HG03460 (cell line): ENCODE results near the gene MLXIPL.
"Not testable (repeated sequence)": the region's sequence is repeated elsewhere in the genome, so short reads cannot be mapped to it uniquely, and the experiment has no call there.

ENCODE experiments used
- ATAC-seq: cut with Tn5 transposase; IDR thresholded peaks from one replicate; pipeline ENCODE4 v1.9.1; 2021; ENCODE audit not compliant: unreplicated experiment

The MLXIPL gene

DNA sequence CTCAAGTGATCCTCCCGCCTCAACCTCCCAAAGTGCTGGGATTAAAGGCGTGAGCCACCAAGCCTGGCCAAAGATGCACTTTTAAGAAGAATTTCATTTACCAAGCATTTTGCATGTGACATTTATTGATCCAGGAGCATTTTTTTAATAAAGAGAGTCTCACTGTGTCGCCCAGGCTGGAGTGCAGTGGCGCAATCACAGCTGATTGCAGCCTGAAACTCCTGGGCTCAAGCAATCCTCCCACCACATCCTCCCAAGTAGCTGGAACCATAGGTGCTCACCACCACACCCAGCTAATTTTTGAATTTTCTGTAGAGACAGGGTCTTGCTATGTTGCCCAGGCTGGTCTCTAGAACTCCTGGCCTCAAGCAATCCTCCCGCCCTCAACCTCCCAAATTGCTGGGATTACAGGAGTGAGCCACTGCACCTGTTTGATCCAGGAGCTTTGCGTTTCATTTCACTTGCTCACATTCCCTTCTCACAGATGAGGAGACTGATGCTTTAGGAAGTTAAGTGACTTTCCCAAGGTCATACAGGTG, 41.6 kb downstream of the MLXIPL start:
- ATAC-seq, result no peak

DNA sequence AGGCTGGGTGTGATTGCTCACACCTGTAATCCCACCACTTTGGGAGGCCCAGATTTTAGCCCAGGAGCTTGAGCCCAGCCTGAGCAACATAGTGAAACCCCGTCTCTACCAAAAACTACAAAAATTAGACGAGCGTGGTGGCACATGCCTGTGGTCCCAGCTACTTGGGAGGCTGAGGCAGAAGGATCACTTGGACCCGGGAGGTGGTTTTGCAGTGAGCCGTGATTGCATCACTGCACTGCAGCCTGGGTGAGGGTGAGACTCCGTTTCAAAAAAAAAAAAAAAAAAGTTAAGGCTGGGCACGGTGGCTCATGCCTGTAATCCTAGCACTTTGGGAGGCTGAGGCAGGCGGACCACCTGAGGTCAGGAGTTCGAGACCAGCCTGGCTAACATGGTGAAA, 43.3 kb downstream of the MLXIPL start:
- not testable (repeated sequence) for ATAC-seq

DNA sequence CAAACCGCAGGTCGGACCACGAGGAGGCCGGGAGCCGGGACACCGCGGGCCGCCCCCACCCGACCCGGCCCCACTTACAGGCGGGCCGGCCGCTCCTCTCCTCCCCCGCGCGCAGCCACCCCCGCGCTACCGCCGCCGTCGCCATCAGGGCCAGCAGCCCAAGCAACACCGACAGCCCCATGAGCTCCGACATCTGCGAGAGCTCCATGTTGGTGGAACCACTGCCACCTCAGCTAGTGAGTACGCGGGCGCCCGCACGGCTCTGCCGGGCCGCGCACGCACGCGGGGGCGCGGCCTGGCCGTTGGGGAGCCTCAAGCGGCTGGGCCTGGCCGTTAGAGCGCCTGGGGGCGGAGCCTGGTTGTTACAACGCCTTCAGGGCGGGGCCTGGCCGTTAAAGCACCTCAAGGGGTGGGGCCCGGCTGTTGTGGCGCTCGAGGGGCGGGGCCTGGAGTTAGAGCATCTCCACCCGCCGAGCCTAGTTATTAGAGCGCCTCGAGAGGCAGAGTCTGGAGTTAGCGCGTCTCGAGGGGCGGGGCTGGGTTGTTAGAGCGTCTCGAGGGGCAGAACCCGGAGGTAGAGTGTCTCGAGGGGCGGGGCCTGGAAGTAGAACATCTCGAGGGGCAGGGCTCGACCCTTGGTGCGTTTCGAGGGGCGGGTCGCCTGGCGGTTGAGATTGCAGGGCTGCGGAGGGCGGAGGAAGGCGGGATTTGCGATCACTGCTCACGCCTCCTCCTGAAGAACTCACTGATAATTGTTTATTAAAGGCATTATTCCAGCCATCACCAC, 45.8 kb downstream of the MLXIPL start, which contains the start of gene TBL2:
TBL2 (minus strand) TSS at position 238 of the 787 bp plus-strand sequence; CDS start at position 208, 30 bp downstream.
- ATAC-seq, result peak; percentile 88

DNA sequence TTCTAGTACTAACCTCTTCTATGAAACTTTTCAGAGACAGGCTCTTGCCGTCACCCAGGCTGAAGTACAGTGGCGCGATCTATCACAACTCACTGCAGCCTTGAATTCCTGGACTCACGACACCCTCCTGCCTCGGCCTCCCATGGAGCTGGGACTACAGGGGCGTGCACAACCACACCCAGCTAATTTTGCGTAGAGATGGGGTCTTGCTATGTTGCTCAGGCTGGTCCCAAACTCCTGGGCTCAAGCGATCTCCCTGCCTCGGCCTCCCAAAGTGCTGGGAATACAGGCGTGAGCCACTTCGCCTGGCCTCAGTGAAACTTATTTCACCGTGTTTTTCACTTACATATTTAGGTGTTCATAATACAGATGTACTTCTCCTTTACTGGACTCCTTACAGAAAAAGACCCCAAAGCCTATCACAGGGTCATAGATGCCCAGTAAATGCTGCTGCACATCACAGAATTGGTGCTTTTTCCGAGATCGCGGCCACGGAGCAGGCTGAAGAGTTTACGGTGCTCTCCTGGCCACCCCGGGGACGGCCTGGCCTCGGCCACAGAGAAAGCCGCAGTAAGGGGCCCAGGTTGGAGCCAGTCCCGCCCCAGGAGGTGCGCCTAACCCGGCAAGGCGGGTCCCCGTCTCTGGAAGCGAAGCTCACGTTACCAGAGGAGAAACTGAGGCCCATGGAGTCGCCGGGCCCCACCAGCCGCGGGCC, 46.5 kb downstream of the MLXIPL start:
- peak; percentile 15 for ATAC-seq

DNA sequence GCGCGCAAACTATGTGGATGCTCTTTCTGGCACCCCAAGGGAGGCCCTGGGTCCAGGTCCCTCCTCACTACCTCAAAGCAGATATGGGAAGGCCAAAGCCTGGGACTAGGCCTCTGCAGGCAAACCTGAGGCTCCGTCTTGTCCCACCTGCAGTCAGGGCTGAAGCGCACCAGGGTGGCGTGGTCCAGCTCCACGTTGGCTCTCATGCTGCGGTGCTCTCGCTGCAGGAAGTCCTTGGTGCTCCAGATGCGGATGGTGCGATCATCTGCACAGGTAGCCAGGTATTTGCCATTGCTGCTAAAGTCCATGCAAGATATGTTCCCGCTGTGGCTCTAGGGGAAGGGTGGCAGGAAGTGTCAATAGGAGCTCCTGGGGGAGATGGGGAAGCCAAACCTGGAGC, 50.5 kb downstream of the MLXIPL start:
- ATAC-seq, result no peak

DNA sequence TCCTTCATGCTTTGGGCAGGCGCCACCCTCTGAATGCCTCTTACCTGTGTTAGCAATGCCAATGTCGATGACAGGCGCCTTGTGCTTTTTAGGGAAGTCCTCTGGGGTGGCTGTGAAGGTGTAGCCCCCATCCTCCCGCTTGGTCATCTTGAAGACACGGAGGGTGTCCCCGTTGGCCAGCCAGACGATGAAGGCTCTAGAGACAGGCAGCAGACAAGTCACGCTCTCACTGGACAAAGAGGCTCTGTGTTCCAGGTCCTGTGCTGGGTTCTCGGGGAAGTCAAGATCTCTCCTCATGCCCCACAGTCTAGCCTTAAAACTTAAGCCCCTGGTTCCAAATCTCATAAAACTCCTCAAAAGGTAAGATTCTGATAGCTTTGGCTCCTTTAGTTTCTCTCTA, 51.0 kb downstream of the MLXIPL start:
- ATAC-seq, result no peak

DNA sequence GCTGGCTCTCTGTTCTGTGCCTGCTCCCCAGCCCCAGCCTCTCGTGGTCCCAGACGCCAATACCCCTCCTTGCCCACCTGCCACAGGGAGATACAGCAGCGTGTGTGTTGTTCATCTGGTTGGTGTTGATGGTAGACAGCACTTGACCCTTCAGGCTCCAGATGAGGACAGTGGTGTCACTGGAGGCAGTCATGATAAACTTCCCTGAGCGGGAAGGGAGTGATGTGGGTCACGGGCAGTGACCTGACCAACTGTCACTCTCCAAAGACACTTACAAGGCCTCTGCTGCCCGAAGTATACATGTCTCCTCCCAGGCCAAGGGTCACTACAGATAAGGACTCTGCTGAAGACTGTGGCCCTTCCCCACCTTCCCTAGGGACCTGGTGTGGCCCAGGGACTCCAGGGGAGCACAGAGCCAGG, 51.5 kb downstream of the MLXIPL start:
- no peak for ATAC-seq

DNA sequence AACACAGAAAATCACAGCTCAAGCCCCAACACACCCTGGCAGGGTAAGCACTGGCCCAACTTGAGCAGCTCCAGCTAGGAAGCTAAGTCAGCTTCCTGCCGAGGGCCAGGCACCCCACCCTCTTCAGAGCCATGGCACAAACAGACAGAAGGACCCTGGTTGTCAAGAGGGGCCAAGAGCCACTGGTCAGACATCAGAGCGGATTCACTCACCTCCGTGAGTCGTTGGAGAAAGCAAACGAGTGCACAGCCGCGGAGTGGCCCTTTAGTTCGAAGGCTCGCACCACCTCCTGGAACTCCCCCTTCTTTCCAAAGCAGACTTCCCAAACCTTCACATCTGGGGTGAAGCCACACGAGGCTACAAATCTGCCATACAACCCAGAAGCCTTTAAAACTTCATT, 53.3 kb downstream of the MLXIPL start:
- ATAC-seq, result no peak

DNA sequence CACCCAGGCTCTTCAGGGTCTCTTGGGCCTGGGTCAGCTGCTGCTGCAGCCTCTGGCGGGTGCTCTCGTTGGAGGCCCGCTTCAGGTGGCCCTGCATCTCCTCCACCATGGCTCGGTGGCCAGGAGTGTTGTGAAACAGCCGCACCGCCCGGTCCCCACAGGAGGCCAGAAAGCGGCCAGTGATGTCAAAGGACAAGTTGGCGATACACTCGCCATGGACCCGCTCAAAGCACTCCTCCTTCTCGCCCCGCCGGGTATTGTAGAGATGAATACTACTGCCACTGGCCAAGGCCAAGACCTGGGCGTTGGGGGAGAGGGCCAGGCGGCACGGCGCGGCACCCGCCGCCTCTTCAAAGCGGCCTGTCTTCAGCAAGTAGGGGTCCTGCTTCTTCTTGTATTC, 53.8 kb downstream of the MLXIPL start:
- ATAC-seq, result no peak

DNA sequence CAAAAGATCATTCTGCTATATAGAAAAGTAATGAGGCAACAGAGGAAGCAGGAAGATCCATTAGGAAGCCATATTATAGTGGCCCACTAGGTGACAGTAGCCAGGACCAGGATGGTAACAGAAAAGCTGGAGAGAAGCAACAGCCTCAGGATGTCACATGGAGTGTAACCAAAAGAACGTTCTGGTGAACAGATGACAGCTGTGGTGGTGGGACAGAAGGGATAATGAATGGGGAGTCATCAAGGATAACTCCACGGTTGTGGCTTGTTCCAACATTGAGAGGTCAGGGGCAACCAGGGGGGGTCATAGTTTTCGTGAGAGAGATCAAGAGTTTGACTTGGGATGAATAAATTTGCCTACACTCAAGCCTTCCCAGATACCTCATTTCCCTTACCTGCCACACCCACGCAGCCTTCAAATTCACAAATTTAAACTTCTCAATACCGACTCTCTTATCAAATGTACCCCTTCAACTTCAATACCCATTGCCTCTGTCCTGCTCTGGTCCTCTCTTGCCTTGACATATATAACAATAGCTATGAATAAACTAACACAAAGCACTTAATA, 55.2 kb downstream of the MLXIPL start:
- no peak for ATAC-seq

DNA sequence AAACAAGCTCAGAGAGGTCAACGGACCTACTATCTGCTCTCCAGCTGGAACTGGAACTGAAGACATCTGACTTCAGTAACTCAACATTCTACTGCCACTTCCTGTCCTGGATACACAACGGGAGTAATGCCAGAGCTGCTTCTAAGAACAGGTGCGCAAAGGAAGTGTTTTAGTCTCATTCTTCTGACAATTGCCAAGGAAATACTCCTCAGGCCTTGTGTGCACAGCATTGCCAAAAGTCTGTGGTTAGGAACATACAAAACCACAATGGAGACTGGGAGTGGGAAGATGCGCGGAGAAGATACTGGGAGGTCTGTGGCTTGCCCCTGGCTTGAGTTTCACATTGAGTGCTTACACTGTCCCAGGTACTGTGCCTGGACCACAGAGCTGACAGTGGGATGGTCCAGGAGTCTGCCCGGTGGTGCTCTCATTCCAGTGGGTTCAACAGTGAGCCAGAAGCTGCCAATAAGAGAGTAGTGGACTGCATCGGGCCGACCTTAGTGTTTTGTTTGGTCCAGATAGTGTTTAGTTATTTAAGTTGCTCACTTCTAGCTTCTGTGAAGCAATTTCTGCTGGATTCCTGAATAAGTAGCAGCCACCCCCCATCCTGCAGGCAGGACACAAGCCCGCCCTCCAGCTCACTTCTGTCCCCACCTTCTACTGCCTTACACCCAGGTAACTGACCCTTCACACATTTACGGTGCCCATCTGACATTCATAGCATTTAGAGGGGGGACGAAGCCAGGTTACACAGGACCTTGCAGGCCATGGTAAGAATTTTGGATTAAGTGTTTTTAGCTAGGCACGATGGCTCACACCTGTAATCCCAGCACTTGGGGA, 56.3 kb downstream of the MLXIPL start:
- ATAC-seq, result no peak

DNA sequence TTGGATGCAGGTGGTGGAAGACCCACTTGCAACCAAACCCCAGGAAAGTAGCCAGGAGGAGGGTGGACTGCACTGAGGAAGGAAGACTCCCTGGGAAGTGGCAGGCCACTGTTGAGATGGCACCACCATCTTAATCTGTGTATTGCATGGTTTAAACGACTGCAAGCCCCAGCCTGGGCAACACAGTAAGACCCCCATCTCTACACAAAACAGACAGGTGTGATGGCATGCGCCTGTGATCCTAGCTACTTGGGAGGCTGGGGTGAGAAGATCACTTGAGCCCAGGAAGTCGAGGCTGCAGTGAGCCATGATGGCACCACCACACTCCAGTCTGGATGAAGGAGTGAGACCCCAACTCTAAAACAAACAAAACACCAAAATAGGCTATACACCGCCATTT, 57.2 kb downstream of the MLXIPL start:
- ATAC-seq, result no peak

DNA sequence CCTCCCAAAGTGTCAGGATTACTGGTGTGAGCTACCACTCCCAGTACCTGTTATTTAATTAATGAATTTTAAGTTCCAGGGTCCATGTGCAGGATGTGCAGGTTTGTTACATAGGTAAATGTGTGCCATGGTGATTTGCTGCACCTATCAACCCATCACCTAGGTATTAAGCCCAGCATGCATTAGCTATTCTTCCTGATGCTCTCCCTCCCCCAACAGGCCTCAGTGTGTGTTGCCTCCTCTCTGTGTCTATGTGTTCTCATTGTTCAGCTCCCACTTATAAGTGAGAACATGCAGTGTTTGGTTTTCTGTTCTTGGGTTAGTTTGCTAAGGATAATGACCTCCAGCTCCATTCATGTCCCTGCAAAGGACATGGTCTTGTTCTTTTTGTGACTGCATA, 57.9 kb downstream of the MLXIPL start:
- ATAC-seq, result not testable (repeated sequence)

DNA sequence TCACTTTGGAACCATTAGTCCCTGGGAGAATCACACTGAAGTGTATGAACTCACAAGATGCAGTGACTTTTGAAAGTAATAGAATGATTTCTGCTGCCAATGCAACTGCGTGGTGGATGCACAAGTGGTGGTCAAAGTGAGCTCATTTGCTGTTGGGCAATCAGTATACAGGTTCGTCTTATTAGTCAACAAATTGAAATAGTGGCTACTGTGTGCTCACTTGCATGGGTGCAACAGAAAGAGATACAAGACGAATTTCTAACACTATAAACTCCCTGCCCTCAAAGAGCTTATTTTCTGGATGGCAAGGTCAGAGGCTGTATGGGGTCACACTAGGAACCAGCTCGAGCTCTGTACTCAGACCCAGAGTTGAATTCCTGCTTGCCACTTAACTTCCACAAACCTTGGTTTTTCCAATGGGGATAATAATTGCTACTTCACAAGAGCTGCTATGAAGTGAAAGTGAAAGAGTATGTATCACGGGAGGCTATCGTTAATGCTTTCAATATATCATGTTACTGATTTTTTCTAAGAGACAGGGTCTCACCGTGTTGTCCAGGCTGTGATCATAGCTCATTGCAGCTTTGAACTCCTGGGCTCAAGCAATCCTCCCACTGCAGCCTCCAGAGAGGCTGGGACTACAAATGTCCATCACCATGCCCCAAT, 58.5 kb downstream of the MLXIPL start:
- no peak for ATAC-seq

DNA sequence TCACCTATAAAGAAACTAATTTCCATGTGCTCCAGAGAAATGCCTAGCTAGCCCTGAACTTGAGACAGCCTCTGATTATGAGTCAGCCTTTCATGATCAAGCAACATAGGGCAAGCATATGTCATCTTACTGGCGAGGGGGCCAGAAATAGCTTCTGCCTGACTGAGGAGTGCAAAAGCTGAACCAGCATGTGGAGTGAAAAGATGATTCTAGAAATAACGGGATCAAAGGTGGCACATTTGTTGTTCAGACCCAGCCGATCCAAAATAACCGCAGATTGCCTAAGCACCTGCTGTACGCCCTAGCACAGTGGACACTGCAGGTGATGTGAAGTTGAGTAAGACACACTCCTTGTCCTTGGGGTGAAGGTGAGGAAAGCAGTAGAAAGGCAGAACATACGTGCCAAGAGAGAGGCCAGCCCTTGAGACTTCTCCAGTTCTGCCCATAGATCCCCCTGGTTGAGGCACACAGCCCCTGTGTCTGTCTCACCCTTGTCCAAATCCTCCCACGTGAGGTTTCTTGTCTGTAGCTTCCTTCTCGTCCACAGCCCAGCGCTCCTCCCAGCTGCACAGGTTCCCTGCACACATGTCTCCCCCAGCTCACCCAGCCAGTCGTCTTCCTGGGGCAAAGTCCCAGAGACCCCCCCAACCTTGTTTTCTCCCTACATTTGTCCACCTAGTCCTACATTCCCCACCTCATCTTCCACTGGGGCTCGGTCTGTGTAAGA, 64.0 kb downstream of the MLXIPL start:
- ATAC-seq, result no peak

DNA sequence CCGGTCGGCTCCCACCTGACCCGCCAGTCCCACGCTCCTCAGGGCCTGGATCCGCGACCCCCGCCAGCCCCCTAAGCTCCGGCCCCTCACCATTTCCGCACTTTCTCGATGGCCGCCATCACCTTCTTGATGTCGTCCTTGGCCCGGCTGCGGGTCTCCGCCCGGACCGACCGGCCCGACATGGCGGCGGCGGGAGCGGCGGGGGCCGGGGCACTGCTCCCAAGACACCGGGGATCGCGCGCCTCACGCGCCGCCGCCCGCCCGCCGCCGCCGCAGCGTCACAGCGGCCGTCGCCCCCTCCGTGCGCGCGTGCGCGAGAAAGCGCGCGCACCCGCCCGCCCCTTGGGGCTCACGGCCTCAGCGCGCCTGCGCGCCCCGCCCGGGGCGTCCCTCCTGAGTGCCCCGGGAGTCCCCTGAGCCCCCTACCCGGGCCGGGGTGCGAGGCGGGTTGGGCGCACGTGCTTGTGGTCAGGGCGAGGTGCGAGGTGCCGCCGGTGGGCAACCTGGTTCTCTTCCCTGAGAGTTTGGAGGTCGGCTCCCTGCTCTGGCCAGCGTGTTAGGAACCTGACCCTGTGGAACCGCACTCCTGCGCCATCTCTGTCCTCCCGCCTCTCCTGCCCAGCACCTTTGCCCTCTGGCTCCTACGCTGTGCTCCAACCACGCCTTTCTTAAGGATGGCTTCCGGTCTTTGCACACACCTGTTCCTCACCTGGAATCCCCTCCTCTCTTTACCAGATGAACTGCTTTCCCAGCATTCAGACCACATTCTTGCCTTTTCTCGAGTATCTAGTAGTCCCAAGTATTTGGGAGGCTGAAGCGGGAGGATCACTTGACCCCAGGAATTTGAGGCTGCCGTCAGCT, 66.7 kb downstream of the MLXIPL start, which contains the start of gene BCL7B:
BCL7B (minus strand) TSS at position 294 of the 861 bp plus-strand sequence; CDS start at position 182, 112 bp downstream.
- ATAC-seq, result peak; percentile 44

DNA sequence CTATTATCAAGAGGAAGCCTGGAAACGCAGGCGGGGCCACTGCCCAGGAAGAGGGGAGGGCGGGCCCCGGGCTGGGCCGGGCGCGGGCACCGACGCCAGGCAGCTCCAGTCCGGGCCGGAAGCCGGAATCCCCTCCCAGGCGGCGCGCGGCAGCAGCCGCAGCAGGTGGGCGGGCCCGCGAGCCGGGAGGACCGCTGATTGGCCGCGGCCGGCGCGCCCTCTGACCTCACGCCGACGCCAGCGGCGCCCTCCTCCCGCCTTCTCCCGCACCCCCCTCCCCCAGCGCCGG, 67.3 kb downstream of the MLXIPL start:
- ATAC-seq, result peak; percentile 84

DNA sequence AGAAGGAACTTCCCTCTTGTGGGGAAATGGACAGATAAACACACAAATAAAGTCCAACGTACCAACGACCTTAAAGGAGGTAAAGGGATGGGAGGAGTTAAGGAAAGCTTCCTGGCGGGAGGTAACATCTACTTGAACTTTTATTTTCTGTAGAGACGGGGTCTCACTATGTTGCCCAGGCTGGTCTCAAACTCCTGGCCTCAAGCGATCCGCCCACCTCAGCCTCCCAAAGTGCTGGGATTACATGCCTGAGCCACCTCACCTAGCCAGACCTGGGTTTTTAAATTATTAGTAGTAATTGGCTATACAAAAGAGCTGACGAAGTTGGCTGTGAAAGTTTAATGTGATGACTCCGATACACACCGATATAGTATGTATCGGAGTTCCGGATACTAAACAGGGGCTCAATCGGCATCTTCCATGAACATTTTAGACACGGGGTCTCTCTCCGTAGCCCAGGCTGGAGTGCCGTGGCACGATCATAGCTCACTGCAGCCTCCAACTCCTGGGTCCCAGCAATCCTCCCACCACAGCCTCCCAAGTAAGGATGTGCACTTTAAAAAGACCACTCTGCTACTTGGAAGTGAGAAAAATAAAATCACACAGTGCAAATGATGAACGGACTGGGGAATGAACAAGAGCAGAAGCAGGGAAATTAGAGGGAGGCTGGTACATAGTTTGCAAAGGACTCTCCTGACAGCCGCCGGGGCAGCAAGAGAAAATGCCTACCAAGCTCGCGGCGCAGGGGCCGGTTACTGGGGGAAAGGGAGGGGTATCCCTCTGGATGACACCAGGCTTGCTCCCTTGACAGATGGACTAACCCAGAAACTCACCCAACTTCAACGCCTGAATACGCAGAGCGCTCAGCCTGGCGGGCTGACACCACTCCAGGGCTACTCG, 67.9 kb downstream of the MLXIPL start:
- ATAC-seq, result no peak
